ENCODE measurements around the gene LRCH1.

Gene LRCH1

DNA sequence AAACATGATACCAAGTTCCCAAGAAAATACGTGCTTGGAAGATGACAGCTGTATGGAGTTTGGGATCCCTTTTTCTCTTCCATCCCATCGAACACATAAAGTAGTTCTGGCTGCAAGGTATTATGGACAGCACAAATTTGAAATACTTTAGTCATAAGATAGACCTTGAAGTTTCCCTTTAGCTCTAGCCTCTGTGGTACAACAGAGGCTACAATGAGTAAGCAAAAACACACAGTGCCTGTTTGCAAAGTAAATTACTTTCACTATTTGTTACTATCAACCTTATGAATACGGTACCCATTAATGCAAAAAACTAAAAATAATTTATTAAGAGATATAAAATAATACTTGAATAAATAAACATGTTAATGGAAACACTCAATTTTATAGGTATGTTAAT is 21.0 kb upstream of the LRCH1 start:
- no peak for DNase-seq (ENCODE audit: low read depth in 2 of 2)

GRCh38 chr13:46535002-46535401 is 18.0 kb upstream of the LRCH1 start:
- no peak for DNase-seq (ENCODE audit: low read depth in 2 of 2)

DNA sequence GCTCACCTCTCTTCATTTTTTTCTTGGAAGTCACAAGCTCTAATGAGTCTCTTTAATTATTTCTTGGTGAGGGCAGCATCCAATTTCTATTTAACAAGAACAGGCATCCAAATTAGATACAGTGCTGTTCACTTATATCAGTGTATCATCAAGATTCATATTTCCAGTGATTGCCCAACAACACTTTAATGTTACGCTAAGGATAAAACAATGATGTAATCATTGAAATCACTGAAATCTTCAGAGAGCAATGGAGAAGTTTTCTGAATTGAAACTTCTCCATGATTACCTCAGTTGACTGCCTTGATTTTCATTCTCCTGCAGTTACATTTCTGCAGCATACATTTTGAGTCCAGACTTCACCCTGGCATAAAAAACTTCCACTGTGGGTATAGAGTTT is 17.1 kb upstream of the LRCH1 start:
- DNase-seq (ENCODE audit: low read depth in 2 of 2) = no peak

GRCh38 chr13:46536341-46536740 is 16.6 kb upstream of the LRCH1 start:
- DNase-seq (ENCODE audit: low read depth in 2 of 2) = no peak

DNA sequence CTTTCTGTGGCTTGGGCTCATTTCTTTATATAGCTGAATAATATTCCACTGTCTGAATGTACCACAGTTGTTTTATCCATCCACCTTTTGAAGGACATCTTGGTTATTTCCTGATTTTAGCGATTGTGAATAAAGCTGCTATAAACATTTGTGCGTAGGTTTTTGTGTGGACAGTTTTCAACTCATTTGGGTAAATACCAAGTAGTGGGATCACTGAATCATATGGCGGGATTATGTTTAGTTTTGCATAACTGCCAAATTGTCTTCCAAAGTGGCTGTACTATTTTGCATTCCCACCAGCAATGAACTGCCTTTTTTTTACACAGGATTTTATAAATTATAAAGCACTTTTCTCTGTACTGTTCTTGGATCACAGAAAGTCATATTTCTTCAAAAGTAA is 13.7 kb upstream of the LRCH1 start:
- no peak for DNase-seq (ENCODE audit: low read depth in 2 of 2)

DNA sequence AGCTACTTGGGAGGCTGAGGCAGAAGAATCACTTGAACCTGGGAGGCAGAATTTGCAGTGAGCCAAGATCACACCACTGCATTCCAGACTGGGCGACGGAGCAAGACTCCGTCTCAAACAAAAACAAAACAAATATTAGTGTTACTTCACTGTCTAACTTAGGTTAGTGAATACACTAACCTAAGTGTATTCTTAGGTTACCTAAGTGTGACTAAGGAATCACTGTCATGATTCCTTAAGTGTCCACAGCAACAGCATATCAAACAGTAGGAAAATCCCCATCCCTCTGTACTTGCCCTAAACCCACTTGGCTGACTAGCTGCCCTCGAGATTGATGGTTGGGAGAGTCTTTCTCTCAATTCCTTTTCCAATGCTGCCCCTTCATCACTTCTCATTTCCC is 11.8 kb upstream of the LRCH1 start:
- no peak for DNase-seq (ENCODE audit: low read depth in 2 of 2)

DNA sequence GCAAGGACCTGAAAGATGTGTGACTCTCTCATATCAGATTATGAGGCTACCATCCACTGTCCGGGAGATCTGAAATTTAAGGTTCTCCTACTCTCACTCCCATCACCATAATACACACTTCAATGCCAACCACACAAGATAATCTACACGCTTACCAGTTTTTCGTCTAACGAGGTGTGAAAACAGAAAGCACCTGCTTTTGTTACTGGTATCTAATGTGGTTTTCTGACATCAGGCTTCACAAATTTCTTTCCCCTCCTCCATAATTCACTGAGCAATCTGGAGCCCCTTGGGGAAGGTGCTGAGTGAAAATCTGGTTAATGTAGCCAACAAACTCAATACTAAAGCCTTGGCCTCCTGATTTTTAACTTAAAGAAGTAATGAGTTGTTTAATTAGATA is 10.1 kb upstream of the LRCH1 start:
- no peak for DNase-seq (ENCODE audit: low read depth in 2 of 2)

DNA sequence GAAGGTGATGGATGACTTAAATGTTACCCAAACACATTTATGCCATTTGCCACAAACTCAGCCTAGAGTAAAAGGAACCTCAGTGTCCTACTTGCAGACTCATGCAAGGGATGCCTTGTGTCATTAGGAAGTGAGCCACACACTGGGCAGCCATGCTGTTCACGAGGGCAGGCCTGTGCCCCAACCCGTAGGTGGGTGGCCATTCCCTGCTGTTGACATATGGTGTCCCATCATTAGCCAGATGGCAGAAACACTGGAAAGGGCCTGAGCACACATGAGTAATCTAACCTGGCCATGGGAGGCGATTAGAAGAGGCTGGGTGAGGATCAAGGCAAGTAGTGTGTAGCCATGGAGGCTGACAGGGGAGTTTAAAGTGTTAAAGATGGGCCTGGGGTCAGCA is 9.7 kb upstream of the LRCH1 start:
- no peak for DNase-seq (ENCODE audit: low read depth in 2 of 2)

- DNase-seq (ENCODE audit: low read depth in 2 of 2) = no peak
Measured at GRCh38 chr13:46544208-46544607, 8.8 kb upstream of the LRCH1 start.

DNA sequence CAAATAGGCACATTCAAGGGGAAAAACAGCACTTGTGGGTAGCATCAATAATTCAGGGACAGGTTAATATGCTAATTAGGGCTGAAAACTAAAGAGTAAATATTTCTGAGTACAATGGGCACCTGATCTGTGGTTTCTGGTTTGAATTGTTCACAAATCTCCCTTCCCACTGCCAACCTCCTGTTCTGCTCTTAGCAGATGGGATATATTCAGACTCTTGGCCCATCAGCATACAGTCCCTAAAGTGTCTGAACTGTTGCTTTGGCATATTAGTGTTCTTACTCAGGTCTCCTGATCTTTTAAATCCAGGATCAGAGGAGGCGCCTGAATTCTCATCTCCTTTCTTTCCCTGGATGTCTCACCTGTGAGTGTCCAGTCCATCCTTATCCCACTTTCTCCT is 8.2 kb upstream of the LRCH1 start:
- no peak for DNase-seq (ENCODE audit: low read depth in 2 of 2)

GRCh38 chr13:46546084-46546768 is 6.7 kb upstream of the LRCH1 start:
- no peak for DNase-seq (ENCODE audit: low read depth in 2 of 2)

DNA sequence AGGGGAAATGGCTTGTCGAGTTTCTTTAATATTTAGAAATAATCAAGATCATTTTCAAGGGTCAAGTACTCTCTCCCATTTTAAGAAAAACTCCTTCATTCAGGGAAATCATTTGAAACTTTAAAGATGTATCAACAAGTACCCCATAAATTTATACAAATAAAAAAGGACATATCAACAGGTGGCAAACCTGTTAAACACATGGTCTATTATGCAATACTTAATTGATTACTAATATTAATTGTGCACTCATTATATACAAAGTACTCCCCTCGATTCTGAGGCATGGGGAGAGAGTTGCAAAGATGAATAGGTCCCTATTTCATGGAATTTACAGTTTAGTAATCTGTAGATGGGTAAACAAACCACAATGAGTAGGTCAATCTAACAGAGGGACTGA is 2.1 kb upstream of the LRCH1 start:
- DNase-seq (ENCODE audit: low read depth in 2 of 2) = no peak

DNA sequence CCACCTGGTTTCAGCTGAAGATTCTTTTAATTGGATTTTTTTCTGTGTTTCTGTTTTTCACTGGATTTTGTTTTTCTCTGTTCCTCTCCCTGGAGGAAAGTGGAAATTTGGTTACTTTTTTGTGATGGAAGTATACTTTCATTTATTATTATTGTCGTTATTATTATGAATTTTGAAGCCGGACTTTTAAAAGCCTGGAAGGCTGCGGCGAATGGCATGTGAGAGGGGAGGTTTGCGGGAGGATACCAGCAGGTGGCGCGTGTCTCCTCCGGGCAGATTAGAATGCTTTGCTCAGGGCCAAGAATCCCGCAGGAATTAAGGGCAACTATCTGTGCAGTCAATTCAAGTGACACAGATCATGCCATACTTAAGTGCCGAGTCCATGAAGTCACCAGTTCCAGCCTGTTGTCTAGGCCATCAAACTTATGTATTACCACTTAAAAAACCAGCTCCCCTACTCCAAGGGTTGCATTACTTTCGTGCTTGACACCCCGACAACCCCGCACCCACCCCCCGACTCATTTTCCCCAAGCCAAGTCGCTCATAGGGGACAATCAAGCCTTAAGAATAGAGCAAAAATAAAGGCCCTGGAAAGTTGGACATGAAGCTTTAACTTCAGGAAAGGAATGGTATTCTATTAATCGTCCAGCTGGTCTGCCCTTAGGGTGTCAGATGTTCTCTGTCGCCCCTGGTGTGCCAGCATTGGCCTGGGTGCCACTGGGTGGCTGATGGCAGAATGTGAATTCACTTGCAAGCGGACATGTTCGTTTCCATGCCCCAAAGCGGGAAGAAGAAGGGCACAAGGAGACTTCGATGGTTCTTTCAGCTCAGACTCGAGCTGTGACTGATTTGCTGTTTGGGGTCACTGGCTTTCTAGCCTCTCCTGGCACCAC is 1.3 kb upstream of the LRCH1 start:
- peak; percentile 51 to 54 for DNase-seq (ENCODE audit: low read depth in 2 of 2)

DNA sequence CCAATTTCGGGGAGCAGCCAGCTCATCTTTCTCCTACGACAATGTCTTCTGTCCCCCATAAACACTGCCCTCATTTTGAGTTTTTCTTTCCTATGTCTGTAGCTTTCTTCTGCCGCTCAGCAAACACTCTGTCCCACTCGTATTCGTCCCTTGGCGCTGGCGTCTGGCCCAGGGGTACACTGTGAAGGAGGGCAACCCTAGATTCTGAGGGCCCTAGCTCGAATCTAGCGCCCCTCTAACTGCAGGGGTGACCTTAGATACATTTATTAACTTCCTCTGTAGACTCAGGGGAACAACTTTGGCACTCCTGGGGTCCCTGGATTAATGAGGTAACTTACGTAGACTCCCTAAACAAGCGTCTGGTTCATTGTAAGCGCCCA is 677 bp upstream of the LRCH1 start:
- no peak for DNase-seq (ENCODE audit: low read depth in 2 of 2)

GRCh38 chr13:46553521-46553885 is 533 bp downstream of the LRCH1 start:
- no peak for DNase-seq (ENCODE audit: low read depth in 2 of 2)

DNA sequence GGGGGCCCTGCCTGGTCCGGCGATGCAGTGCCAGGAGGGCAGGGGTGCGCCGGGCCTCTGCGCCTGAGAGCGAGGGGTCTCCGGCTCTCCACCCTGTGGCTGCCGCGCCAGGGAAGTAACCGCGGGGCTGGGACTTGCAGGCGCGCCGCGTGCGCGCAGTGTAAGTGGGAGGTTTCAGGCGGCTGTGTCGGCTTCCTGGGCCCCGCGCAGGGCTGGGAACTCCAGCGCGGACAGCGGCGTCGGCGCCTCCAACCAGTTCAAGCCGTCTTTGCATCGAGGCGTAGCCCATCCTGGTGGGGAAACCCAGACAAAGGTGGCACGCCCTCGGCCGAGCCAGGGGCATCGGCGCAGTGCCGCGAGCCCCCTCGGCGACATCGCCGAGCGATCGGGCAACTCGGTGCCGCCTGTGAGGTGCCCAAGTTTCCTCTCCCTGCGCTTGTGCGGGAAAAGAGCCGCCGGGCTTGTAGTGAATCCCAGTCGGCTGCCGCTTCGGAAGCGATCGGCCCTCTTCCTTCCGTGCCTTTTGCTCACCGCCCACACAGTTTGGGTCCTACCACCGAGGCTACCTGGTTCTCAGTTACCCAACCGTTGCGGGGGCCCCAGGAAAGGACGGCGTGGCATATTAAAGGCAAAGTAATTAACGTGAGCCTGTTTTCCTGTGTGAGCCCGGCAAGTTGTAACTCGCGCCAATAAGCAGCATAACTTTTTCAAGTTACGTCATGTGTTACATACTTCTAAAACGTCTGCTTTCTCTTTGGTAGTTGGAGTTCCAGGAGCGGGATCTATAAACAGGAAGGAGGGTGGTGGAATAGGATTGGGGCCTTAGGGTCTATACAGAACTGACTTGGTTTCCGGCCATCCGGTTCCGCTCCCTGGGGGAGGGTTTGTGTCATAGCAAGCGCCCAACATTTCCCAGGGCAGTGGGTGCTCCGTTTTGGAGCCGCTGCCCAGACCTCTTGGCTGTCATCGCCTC is 1.2 kb downstream of the LRCH1 start:
- peak; percentile 51 to 52 for DNase-seq (ENCODE audit: low read depth in 2 of 2)

- no peak for DNase-seq (ENCODE audit: low read depth in 2 of 2)
Measured at GRCh38 chr13:46554951-46555350, 2.0 kb downstream of the LRCH1 start.

DNA sequence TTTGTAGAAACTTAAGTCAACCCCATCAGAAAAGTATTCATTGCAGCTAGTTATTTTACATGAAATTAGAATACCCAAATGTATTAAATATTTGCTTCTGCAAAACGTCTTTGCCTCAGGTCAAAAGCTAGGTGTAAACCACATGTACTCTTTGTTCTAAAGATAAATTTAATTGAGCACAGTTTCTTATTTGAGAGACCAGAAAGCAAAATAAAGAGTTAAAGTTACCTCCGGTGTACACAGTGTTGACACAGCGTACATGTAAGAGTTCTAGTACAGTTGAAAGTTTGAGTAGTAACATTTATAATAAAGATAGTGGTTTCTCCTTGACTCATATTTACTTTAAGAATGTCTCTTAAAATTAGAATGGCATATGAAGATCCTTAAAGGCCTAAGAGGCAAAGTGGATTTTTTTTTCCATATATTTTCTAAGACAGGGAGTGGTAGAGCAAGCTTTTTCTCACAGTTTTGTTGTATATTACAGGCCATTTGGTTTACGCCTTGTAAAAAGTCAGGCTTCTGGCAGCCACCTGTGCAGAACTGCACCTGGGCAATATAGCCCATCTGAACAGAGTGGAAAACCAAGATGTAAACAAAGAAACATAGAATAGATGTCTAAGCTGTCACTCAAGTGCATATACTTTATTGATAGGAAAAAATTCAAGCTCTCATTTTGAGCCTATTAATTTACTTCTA is 2.9 kb downstream of the LRCH1 start:
- DNase-seq (ENCODE audit: low read depth in 2 of 2) = no peak

DNA sequence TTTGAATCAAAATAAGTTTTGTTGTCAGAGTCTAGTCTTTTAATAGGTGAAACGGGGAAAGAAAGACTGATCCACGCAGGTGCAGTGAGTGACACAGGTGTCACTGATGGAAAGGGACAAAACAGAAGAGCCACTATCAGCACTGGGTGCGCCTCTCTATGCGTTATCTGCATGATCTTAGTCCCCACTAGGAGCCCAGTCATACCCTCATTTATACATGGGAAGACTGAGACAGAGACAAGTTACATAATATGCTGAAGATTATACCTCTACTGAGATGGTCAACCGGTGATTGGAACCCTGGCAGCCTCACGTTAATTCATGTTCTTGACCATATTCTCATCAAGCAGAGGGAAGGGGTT is 3.4 kb downstream of the LRCH1 start:
- DNase-seq (ENCODE audit: low read depth in 2 of 2) = no peak

- no peak for DNase-seq (ENCODE audit: low read depth in 2 of 2)
Measured at GRCh38 chr13:46559272-46559805, 6.4 kb downstream of the LRCH1 start.

DNA sequence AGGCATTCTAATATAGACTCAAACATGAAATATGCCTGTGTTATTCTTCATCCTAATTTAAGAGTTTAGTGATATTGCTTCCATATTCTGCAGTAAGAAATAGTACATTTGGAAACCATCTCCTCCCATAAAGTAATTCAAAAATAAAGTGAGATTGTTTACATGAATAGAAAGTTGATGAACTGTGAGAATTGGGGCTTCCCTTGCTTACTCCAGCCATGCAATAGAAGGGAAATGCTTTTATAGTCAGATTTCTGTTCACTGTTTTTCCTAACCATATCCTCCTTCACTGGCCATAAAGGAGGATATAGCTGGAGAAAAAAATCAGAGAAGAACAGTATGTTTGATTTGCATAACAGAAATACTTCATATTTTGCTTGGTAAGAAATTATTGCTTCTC is 7.8 kb downstream of the LRCH1 start:
- DNase-seq (ENCODE audit: low read depth in 2 of 2) = no peak

DNA sequence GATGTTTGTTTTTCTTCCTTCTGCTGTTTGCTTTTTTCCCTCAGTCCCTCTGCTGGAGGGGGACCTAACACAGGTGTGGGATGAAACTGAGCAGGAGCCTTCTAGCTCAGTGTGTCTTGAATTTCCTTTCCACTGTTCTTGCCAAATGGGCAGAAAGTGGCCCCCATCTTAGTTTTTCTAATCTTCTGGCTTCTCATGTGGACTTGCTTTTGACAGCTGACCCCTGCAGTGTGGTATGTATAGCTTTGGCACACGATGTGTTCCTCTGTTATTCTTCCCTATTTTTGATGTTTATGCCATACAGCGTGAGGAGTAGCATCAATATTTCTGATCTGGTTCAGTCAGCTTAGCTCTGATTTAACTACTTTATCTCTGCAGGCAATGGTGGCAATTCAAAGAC is 8.3 kb downstream of the LRCH1 start:
- no peak for DNase-seq (ENCODE audit: low read depth in 2 of 2)
